Measurements from ENCODE around the gene BCL6. TPM values are rescaled to one million over a fixed set of nuclear protein-coding genes. Genes with fewer than 3 reads are reported as not detected.

BCL6 gene
- total RNA-seq (9.6 and 12.1 TPM in 2 replicates), polyA plus RNA-seq (3.8 and 6.9 TPM in 2 replicates), polyA minus RNA-seq (13.7 and 18.2 TPM in 2 replicates), Bru-seq, nascent RNA (percentile 57 among the genes with signal in this experiment), BruChase-seq, experiment 1, labeled RNA remaining after a 6-hour chase (percentile 56 among the genes with signal in this experiment), BruChase-seq, experiment 2, labeled RNA remaining after a 2-hour chase (percentile 50 among the genes with signal in this experiment)
- polyA plus RNA-seq (2011; cell fraction: cytosol; rRNA removed): 4.3 and 4.5 TPM in 2 replicates
- polyA plus RNA-seq (2011; cell fraction: nucleus; rRNA removed): 34.1 and 35.0 TPM in 2 replicates
- polyA plus RNA-seq (2012): 20.2 and 33.4 TPM in 2 replicates
- polyA minus RNA-seq (2011; cell fraction: cytosol; rRNA and poly(A)+ RNA removed): 4.2 TPM
- polyA minus RNA-seq (2011; cell fraction: nucleus; rRNA and poly(A)+ RNA removed): 35.8 and 58.8 TPM in 2 replicates
- long read RNA-seq, partial matches to known transcripts: 0 of 7 reads
- long read RNA-seq, other reads (novel, unspliced or antisense): 7 of 7 reads

DNA sequence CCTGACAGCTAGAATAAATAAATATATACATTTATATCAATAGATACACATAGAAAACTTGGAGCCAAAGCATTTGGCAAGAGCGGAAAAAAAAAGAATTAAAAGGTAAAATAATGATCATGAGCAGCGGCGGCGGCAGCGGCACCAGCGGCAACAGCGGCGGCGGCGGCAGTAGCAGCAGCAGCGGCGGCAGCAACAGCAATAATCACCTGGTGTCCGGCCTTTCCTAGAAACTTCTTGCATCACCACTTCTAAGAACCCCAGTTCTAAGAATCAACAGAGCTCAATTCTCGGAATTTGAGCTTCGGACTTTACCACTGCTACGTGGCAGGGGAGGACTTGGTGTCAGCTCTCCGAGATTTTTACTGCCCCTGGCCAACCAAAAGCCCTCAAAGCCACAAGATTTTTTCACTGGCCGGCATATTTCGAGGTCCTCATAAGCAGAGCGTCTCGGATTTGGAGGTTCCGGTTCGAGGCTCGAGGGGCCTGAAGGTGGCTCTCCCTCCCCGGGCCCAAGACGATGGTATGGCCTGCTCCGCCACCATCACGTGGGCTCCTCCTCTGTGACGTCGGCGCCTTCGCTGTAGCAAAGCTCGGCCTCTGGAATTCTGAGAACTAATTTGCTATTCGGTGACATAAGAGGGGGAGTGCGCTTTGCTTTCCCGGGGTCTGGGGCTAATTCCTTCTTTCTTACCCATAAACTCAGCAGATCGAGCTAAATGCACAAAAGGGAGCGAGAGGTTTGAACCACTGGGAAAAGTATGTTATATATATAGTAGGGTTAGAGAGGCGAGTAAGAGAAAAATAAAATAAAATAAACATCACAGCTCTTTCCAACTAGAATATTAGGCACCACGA lies at the start of gene BCL6:
Gene BCL6 (minus strand): TSS at position 268 of the 858 bp plus-strand sequence. CDS start 11,775 bp downstream, outside the sequence.
- intact Hi-C loops (cut with micrococcal nuclease): loop anchor here (1.0 to 2.0 kb wide), 11 partner anchors 291 to 1203 kb away; partner anchors contain the start of gene LPP
- H3K9me1 ChIP-seq (replicated peaks; ENCODE audit: control insufficient read depth, extremely low read depth, insufficient read depth, low read length): no peaks in the 10 kb centered on the region
- peak within 1 kb of the TSS; percentile 100 for H3K9ac ChIP-seq (replicated peaks; ENCODE audit: extremely low read depth, insufficient read depth, low read length)
- DNase-seq (ENCODE audit: low read depth, low spot score) (peak; percentile 95), FAIRE-seq (peak; percentile 92)
- peaks cover 17% of the 10 kb centered on the region for H3K79me2 ChIP-seq (ENCODE audit: control insufficient read depth, insufficient read depth, low read length)
- no peaks in the 10 kb centered on the region for H4K20me1 ChIP-seq (replicated peaks; ENCODE audit: control insufficient read depth, extremely low read depth, insufficient read depth, low read length)
- no TSS peak for BruUV-seq (replicated peaks)
- H3K4me1 ChIP-seq (ENCODE audit: control insufficient read depth, extremely low read depth, insufficient read depth, low read length): peaks cover 21% of the 10 kb centered on the region
- TF ChIP-seq, protein P1, sequence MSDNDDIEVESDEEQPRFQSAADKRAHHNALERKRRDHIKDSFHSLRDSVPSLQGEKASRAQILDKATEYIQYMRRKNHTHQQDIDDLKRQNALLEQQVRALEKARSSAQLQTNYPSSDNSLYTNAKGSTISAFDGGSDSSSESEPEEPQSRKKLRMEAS (IDR thresholded peaks at IDR 0.05; ENCODE audit: insufficient read depth, insufficient read length): peak; percentile 91
- TF ChIP-seq POLR2A (IDR thresholded peaks at IDR 0.05; ENCODE audit: low read depth, low read length) (peak; percentile 89), MYC (IDR thresholded peaks at IDR 0.05; ENCODE audit: low read depth, low read length) (no peak), POLR2AphosphoS5 (IDR thresholded peaks at IDR 0.05; ENCODE audit: insufficient read depth, low read depth, low read length) (peak; percentile 77), FOS (IDR thresholded peaks at IDR 0.05; ENCODE audit: borderline replicate concordance, insufficient read depth, low read length) (no peak), EZH2 (IDR thresholded peaks at IDR 0.05; ENCODE audit: borderline replicate concordance, low read depth, low read length, severe bottlenecking) (no peak)
- peak within 1 kb of the TSS; percentile 96 for H2AFZ ChIP-seq (ENCODE audit: low read depth, low read length)
- ChIA-PET CTCF (interaction anchor here (0.7 to 9.2 kb wide), 14 partner anchors 261 to 1487 kb away, joined by 3 to 254 read pairs (median 3); no protein-coding TSS in a partner anchor), POLR2A (interaction anchor here (0.6 to 2.0 kb wide), 13 partner anchors 408 to 1293 kb away, joined by 3 to 13 read pairs (median 4); partner anchors contain the start of gene LPP)
- dilution Hi-C loops (cut with MboI; ENCODE audit: extremely low pct_ligation_motif_present, low sequenced_read_pairs): loop anchor here (25.0 kb wide), 1 partner anchor 917 kb away; no protein-coding TSS in a partner anchor
- peak within 1 kb of the TSS; percentile 50 to 88 (median 85) for H3K4me3 ChIP-seq (replicated peaks in 1 of 3; ENCODE audit: insufficient read depth in 1 of 3, low read depth in 1 of 3, low read length in 3 of 3)
- no peaks in the 10 kb centered on the region for H3K36me3 ChIP-seq (ENCODE audit: control insufficient read depth in 2 of 2, extremely low read depth in 1 of 2, insufficient read depth in 2 of 2, low read length in 2 of 2)
- H3K27me3 ChIP-seq (ENCODE audit: control insufficient read depth in 2 of 2, insufficient read depth in 2 of 2, low read length in 2 of 2): no peaks in the 10 kb centered on the region
- no peaks in the 10 kb centered on the region for H3K9me3 ChIP-seq (replicated peaks; ENCODE audit: control insufficient read depth, insufficient read depth, low read length)
- peak within 1 kb of the TSS; percentile 100 for H3K27ac ChIP-seq (ENCODE audit: insufficient read depth, low read depth, low read length)
- peak within 1 kb of the TSS; percentile 96 for H3K4me2 ChIP-seq (ENCODE audit: insufficient read depth, low read length)

Measured in endothelial cell of umbilical vein (primary cell).